Heart left ventricle (tissue), 13 donors: Measurements from ENCODE around the gene RFX3.

Experiments
- POLR2A ChIP-seq, 2 donors: fragments of 450-650 bp; IDR thresholded peaks; one replicate each; pipeline ENCODE4 v1.6.1; 2017; ENCODE audit warnings: antibody characterized with exemption in 2 of 2, mild to moderate bottlenecking in 2 of 2, moderate library complexity in 2 of 2
- TF ChIP-seq, protein P1 (sequence below), 12 donors: fragments of 200-600 bp; sonication (generic) in 4 of 12; IDR thresholded peaks; one replicate each; pipeline versions ENCODE4 v1.5.0 to v1.8.0; 2018 to 2022; ENCODE audit warnings: antibody characterized with exemption in 12 of 12, mild to moderate bottlenecking in 5 of 12
- donor health status: ischemic (EF 13 %, LVEDD 7.1; RV severe dilation, severe dysfunction).
- donor health status: DM: no; HTN: yes; CAD: no.
- donor health status: DM: no; HTN: no; CAD: no.
- donor health status: ischemic (EF 25% LVEDD 6.9; RV normal size, moderate dysfunction).
- donor health status: ischemic (EF 25% LVEDD 5.7; RV mildly dilated, moderate dysfunction).
- donor health status: ischemic (EF 35%, LVEDD 5.7; RV mildly dilated, moderate dysfunction).
- donor health status: nonischemic (EF 11% LVEDD 7.7; RV severe dilation, severe dysfunction).
- donor health status: DM: yes; HTN: yes; CAD: no.
- donor health status: PGD.
- donor health status: ischemic (EF 29% LVEDD 5.4; RV normal size, mild dysfunction).
- donor health status: nonischemic (EF 23%, LVEDD 6.1; RV moderate dilation, normal function).

DNA sequence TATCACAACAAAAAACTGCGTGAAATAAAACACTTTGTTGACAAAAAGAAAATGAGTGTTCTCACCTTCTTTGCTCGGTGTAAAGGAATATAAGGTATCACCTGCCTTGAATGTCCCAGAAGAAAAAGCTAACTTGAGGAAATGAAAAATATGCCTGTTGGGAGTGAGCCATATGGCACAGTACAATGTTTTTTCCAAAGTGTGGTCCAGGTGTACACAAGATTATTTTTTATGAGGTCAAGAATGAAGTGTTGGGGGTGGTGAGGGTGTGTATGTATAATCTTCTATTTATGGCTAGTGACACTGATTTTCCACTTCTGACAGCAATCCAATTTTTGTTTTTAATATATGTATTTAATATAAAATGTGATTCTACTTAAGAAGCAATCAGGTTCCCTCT, 134.4 kb downstream of the RFX3 start:
- TF ChIP-seq, protein P1, sequence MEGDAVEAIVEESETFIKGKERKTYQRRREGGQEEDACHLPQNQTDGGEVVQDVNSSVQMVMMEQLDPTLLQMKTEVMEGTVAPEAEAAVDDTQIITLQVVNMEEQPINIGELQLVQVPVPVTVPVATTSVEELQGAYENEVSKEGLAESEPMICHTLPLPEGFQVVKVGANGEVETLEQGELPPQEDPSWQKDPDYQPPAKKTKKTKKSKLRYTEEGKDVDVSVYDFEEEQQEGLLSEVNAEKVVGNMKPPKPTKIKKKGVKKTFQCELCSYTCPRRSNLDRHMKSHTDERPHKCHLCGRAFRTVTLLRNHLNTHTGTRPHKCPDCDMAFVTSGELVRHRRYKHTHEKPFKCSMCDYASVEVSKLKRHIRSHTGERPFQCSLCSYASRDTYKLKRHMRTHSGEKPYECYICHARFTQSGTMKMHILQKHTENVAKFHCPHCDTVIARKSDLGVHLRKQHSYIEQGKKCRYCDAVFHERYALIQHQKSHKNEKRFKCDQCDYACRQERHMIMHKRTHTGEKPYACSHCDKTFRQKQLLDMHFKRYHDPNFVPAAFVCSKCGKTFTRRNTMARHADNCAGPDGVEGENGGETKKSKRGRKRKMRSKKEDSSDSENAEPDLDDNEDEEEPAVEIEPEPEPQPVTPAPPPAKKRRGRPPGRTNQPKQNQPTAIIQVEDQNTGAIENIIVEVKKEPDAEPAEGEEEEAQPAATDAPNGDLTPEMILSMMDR (IDR thresholded peaks at IDR 0.05), result no peak
- TF ChIP-seq POLR2A (IDR thresholded peaks at IDR 0.05), result no peak
